ENCODE data around the gene MAPK13.
"Not testable (repeated sequence)": the region's sequence is repeated elsewhere in the genome, so short reads cannot be mapped to it uniquely, and the experiment has no call there.

Gene MAPK13

GRCh38 chr6:36128793-36129192 lies 1.5 kb upstream of the MAPK13 start:
- no peak for DNase-seq

DNA sequence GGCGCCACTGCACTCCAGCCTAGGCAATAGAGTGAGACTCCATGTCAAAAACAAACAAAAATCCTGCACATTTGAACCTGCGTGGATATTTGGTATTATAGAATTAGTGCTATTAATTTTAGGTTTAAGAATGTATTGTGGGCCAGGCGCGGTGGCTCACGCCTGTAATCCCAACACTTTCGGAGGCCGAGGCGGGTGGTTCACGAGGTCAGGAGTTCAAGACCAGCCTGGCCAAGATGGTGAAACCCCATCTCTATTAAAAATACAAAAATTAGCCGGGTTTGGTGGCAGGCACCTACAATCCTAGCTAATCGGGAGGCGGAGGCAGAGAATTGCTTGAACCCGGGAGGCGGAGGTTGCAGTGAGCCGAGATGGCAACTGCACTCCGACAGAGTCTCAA lies 979 bp upstream of the MAPK13 start:
- DNase-seq: not testable (repeated sequence)

- DNase-seq: peak; percentile 76
Observed at GRCh38 chr6:36130667-36131510, 576 bp downstream of the MAPK13 start.

GRCh38 chr6:36131511-36132245 lies 1.4 kb downstream of the MAPK13 start:
- DNase-seq: peak; percentile 70

GRCh38 chr6:36132246-36132895 lies 2.1 kb downstream of the MAPK13 start:
- DNase-seq: no peak

GRCh38 chr6:36133148-36133547 lies 2.8 kb downstream of the MAPK13 start:
- DNase-seq: no peak

- DNase-seq: no peak
Observed at GRCh38 chr6:36133912-36134311, 3.6 kb downstream of the MAPK13 start.

- no peak for DNase-seq
Observed at GRCh38 chr6:36135053-36135731, 4.9 kb downstream of the MAPK13 start.

DNA sequence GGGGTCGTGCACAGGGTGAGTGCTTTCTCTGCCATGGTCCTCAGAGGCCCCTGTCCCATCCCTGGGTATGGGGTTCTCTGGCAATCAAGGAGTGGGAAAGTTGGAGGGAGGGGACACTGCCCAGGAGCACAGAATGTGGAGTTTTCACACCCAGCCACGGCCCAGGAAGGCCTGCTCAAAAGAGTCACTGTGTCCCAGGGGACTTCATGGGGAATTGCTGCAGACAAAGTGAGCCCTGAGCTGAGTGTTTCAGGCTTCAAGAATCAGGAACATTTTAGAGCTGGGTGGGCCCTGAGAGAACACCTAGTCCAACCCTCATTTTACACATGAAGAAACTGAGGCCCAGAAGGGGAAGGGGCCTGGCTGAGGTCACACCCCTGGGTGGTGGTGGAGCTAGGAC lies 5.7 kb downstream of the MAPK13 start:
- no peak for DNase-seq

DNA sequence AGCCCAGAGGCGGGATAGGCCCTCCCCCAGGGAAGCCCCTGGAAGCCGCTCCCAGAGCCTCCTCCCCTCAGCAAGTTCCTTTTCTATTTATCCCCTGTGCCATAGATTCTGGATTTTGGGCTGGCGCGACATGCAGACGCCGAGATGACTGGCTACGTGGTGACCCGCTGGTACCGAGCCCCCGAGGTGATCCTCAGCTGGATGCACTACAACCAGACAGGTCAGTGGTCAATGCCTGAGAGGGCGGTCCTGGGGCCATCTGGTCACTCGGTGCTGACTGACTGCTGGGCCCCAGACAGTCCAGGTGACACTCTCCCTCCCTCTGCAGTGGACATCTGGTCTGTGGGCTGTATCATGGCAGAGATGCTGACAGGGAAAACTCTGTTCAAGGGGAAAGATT lies 6.2 kb downstream of the MAPK13 start:
- DNase-seq: no peak

DNA sequence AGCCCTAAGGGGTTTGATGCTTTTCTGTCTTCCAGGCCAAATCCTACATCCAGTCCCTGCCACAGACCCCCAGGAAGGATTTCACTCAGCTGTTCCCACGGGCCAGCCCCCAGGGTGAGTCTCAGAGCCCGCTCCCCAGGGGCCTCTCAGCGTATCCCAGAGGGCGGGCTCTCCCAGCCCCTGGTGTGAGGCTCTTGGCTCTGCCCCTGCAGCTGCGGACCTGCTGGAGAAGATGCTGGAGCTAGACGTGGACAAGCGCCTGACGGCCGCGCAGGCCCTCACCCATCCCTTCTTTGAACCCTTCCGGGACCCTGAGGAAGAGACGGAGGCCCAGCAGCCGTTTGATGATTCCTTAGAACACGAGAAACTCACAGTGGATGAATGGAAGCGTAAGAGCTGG lies 8.4 kb downstream of the MAPK13 start:
- no peak for DNase-seq

- no peak for DNase-seq
Observed at GRCh38 chr6:36139431-36139830, 9.1 kb downstream of the MAPK13 start.

GRCh38 chr6:36139991-36140710 lies 9.8 kb downstream of the MAPK13 start:
- no peak for DNase-seq

GRCh38 chr6:36141091-36141490 lies 10.8 kb downstream of the MAPK13 start:
- DNase-seq: no peak

DNA sequence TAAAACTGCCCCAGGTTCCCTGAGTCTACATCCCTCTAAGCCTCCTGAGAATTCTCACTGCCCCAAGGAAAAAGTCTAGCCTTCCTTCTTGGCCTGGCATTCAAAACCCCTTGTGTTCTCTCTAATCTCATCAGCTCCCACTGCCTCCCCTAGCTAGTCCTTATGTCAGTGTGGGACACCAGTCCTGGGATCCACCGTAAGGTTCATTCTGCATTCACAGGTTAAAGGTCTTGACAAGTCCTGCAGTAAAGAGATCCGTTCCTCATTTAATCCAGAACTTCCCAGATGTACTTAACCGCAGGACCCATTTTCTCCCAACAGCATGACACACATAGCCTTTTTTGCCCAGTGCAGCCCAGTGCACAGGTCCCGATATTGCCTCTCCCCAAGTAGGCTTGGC lies 11.6 kb downstream of the MAPK13 start:
- no peak for DNase-seq

GRCh38 chr6:36142971-36143838 lies 12.9 kb downstream of the MAPK13 start:
- no peak for DNase-seq

GRCh38 chr6:36145495-36145894 lies 15.2 kb downstream of the MAPK13 start:
- DNase-seq: no peak

- no peak for DNase-seq
Observed at GRCh38 chr6:36147294-36147693, 17.0 kb downstream of the MAPK13 start.

GRCh38 chr6:36149476-36149875 lies 19.2 kb downstream of the MAPK13 start:
- no peak for DNase-seq

DNA sequence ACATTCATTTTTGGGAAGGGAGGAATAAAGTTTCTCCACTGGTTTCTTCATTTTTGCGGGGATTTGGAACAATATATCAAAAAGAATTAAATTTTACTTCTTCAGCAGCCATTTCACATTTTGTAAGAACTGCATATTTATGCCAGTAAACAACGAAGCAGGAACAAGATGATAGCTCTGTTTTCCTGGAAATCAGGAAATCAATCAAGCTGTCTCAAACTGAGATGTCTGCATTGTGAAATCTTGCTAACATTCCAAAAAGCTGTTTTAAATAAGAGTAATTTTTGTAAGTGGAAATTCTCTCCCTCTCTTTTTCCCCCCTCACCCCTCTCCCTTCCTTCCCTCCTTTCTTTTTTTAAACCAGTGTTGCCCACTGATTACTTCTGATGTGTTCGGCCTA lies 20.0 kb downstream of the MAPK13 start:
- no peak for DNase-seq

DNA sequence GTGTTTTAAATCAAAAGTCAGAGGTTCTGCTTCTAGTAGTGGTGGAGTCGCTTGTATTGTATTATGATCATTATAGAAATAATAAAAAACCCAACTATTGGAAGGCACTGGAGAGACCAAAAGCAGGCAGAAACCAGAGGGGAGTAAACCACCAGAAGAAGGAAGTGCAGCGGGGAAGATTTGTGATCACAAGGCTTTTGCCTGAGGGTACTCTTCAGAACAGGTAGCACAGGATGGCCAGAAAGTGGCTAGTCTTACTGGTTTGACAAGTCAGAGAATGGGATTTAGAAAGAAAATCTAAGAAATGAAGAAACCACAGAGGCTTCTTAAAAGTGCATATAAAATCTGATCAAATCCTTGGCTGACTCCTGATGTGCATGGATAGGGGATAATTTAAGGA lies 24.0 kb downstream of the MAPK13 start:
- DNase-seq: no peak

DNA sequence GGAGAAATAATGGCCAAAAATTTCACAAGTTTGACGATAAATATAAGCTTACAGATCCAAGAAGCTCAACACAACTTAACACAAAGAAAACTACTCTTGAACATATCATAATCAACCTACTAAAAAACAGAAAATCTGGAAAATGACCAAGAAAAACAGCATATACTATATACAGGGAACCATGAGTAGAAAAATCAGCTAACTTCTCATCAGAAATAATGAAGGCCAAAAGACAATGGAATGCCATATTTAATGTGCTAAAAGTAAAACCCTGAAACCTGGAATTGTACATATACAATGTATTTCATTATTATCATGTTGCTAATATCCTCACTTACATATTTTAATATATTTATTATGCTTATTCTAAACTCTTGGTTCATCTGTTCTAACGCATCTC lies 25.3 kb downstream of the MAPK13 start:
- no peak for DNase-seq
